Stimulated activated CD8-positive, alpha-beta memory T cell treated with anti-CD3 and anti-CD28 coated beads, Interleukin-4, amount 100 ng/mL, for 4 hours (primary cell): ENCODE results near the gene GDF7.
A peak's percentile ranks its signal among the peaks of the same experiment; 100 is the strongest.

Experiments used
- DNase-seq, 2 donors: peaks; one replicate each; pipeline ENCODE4 v3.0.0-alpha.2; 2020; ENCODE audit warnings: low read depth in 2 of 2, low spot score in 1 of 2

The GDF7 gene

GRCh38 chr2:20660506-20661420 is 6.2 kb upstream of the GDF7 start:
- DNase-seq: no peak

DNA sequence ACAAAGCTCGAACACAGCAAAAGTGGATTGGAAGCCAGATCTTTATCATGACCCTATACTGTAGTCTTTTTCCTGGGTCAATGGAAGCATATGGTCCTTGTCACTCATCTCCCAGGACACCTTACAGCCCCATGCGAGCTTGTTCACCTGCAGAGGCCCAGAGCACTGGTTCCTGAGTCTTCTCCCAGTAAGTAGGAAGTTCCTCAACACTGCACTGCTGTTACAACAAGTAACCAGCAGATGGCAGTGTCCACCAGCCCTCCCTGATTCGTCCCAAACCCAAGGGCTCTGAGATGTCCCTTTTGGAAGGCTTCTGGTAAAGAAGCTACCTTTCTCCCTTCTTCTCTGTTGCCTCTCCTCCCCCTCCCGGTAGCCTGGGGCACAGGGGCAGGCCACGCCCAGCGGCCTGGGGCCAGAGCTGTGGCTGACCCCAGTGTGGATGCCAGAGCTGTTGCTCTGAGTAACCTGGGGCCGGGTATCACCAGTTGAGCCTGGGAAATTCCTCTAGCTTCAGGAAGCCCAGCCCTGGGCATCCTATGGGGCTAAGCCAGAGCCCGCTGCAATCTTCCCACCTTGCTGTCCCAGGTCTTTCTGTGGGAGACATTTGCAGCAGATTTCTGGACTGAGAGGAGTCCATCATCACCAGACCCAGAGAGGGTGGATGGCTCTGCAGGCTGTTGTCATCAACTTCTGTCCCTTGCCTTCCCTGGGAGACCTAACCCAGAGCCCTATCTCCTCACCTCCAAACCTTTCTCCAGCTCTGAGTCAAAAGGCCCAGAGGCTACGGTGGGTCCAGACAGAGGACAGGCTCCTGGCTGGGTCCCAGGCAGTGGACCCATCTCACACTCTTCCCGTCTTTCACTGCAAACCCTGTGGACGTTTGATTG is 5.3 kb upstream of the GDF7 start:
- peak; percentile 27 to 34 for DNase-seq

DNA sequence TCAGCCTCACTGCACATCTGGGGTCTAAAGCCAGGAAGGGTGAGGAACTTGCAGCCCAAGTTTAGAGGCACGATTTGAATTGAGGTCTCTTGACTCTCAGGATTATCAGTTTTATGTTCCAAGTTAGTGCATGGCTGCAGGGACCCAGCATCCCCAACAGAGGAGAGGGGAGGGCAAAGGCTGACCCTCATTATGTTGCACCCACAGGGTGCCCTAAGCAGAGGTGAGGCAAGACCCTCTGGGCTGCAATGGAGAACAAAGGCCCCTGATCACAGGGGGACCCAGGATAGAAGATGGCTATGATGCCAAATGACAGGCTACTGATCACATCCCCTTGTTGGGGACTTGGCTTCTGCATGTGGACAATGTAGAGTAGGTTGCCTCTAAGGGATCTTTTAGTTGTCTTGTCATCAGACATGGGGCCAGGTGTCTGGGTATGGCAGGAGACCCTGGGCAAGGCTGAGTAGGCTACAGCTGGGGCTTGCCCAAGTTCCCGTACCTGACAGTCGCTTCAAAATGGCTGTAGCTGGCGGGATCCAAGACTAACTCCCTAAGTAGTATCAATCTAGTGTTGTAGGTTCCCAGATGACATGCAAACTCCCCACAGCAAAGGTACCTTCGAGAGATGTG is 4.5 kb upstream of the GDF7 start:
- no peak for DNase-seq

DNA sequence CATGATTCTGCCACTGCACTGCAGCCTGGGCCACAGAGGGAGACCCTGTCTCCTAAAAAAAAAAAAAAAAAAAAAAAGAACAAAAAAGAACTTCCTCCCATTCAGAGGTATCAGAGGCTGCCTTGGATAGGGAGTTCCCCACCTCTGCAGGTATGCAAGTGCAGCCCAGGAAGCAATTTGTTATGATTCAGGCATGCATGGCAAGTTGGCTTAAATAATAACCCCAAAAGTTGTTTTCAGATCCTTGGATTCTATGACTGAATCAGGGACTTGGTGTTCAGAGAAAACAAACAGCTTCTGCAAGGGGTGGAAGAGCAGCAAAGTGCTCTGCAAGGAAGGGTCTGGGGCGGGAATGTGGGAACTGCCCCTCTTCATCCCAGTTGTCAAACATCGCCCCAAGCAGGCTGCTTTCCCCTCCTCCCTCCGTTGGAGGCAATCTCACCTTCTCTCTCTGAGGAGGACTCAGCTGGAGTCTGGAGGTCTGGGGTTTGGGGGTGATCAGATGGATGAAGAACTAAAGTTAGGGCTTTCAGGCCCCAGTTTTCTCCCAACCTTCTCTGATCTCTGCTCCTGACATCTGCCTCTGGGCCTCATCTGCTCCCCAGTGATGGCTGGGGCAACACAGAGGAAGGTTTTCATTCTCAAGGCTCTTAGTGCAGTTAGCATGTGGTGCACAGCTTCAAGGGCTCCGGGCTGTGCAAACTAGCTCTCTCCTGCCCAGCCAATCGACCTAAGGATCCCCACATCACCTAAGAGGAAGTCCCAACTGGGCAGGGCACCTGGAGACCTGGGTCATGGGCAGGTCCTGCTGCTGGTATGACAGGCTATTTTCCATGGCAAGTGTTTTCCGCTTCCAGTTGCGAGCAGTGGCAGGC is 3.5 kb upstream of the GDF7 start:
- no peak for DNase-seq

- no peak for DNase-seq
Observed at GRCh38 chr2:20664071-20664390, 2.9 kb upstream of the GDF7 start.

- no peak for DNase-seq
Observed at GRCh38 chr2:20664431-20665242, 2.3 kb upstream of the GDF7 start.

- no peak for DNase-seq
Observed at GRCh38 chr2:20665243-20666004, 1.5 kb upstream of the GDF7 start.

- no peak for DNase-seq
Observed at GRCh38 chr2:20666005-20666303, 990 bp upstream of the GDF7 start.

- no peak for DNase-seq
Observed at GRCh38 chr2:20667151-20667530, 197 bp downstream of the GDF7 start.

- no peak for DNase-seq
Observed at GRCh38 chr2:20667531-20668401, 822 bp downstream of the GDF7 start.

DNA sequence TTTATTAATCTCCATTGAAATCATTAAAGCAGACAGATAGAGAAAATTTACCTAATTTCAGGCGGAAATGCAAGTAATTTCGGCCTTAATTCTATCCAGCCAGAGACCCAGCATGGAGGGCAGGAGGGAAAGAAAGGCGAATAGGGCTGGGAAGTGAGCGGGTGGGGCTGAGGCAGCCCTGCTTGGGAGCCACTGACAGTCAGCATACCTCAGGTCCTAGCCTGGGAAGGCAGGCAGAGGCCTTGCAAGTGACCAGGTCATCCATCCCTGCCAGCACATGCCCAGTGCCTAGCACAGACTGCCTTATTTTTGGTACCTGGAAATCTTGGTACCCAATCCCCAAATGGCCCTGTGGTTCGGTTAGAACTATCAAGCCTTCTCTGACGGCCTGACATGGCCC is 1.5 kb downstream of the GDF7 start:
- DNase-seq: no peak

DNA sequence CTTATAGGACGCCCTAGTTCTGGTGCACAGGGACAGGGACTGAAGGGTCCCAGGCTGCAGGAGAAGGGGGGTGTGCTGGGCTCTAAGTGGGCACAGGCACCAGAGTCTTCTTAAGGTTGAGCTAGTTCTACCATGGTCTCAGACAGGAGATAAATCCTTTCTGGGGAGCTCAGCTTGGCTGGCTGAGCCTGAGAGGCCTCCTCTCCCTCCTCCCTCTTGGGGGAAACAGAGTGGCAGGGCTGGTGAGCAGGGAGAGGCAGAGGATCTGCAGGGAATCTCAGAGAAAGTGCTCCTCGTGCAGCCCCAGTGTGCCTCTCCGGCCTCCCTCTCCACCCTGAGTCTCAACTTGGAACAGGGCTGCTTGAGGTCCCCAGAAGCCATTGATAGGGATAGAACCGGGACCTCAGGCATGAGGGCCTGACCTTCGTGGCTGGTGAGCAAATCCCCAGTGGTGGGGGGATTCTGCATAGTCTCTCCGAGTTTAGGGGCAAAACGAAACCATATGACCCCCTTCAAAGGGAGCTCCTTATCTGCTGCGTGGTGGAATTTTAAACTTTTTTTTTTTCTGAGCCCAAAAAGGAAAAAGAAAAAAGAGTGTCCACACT is 2.0 kb downstream of the GDF7 start:
- no peak for DNase-seq

DNA sequence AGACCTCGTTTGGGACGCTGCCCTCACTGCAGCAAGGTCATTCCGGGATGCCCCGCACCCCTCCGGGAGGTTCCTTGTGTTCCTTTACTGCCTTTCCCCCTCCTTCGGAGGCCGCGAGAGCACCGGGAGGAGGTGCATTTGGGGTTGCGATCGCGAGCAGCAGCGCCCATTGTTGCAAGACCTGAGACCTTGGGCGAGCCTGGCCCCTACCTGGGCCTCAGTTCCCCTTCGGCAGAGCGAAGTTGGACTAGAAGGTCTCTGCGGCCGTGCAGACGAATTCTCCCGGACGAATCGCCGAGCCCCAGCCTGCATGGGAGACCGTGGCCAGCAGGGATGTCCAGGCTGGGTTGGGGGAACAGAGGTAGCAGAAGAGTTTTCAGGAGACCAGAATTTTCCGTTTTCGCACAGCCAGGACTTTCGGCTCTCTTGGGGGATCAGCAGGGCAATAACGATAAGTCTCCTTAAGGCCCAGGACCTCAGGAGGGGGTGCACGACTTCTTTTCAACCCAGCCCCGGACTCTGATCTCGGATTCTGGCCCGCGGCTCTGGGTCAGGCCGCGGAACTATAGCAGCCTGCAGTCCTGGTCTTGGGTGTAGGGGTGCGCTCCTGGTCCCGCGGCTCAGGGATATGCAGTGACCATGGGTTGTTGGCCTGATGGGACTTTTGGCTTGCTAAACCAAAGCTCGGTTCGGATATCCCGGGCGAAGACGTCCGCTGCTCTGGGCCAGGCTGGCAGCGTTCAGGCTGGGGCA is 2.8 kb downstream of the GDF7 start:
- DNase-seq: no peak

DNA sequence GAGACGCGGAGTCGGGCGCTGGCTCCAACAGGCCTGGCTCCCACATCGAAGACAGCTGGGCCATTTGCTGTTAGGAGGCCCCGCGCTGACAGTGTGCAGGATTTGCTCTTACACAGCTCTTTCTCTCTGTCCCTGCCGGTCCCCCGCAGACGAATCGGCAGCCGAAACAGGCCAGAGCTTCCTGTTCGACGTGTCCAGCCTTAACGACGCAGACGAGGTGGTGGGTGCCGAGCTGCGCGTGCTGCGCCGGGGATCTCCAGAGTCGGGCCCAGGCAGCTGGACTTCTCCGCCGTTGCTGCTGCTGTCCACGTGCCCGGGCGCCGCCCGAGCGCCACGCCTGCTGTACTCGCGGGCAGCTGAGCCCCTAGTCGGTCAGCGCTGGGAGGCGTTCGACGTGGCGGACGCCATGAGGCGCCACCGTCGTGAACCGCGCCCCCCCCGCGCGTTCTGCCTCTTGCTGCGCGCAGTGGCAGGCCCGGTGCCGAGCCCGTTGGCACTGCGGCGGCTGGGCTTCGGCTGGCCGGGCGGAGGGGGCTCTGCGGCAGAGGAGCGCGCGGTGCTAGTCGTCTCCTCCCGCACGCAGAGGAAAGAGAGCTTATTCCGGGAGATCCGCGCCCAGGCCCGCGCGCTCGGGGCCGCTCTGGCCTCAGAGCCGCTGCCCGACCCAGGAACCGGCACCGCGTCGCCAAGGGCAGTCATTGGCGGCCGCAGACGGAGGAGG is 3.5 kb downstream of the GDF7 start:
- DNase-seq: no peak

GRCh38 chr2:20671036-20671735 is 4.2 kb downstream of the GDF7 start:
- no peak for DNase-seq

DNA sequence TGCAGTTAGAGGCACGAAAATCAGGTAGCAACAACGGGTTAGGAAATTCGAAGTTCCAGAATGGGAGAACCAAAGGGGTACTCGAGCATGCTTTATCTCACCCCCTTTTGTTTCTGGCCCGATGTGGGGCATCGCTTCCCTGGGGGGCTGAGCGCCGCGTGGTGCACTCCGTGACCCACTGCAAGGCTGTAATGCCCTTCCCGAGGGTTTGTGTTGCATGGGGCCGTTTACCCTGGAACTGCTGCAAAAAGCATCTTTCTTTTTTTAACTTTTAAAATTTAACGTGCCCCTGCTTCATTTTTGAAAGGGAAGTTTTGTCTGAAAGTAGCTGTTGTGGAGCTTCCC is 4.8 kb downstream of the GDF7 start:
- DNase-seq: no peak
